SK-N-SH (cell line): ENCODE results near the gene GANAB.

Experiments used
- EP300 ChIP-seq, 2 experiments: IDR thresholded peaks; 2 replicates each; pipeline versions ENCODE4 v1.4.0 to v1.6.1; 2012; ENCODE audit warnings: borderline replicate concordance in 1 of 2, low read depth in 1 of 2, low read length in 1 of 2
- FOXM1 ChIP-seq: IDR thresholded peaks from 2 replicates; pipeline ENCODE4 v1.4.0; 2012; ENCODE audit warnings: low read depth, mild to moderate bottlenecking
- RAD21 ChIP-seq: IDR thresholded peaks from 2 replicates; pipeline ENCODE4 v1.6.1; 2012; ENCODE audit warnings: mild to moderate bottlenecking, low read length
- REST ChIP-seq: IDR thresholded peaks from 2 replicates; pipeline ENCODE4 v1.6.1; 2012; ENCODE audit warnings: mild to moderate bottlenecking, low read depth, low read length, moderate library complexity
- TAF1 ChIP-seq: IDR thresholded peaks from 2 replicates; pipeline ENCODE4 v1.6.1; 2012; ENCODE audit warnings: low read depth, mild to moderate bottlenecking, low read length, moderate library complexity, borderline replicate concordance
- TCF12 ChIP-seq: IDR thresholded peaks from 2 replicates; pipeline ENCODE4 v1.4.0; 2012
- TEAD4 ChIP-seq: IDR thresholded peaks from 2 replicates; pipeline ENCODE4 v1.4.0; 2012; ENCODE audit warnings: mild to moderate bottlenecking, borderline replicate concordance; ENCODE audit not compliant: insufficient read depth
- YY1 ChIP-seq: IDR thresholded peaks from 2 replicates; pipeline ENCODE4 v1.4.0; 2012; ENCODE audit warnings: low read depth, mild to moderate bottlenecking
- TF ChIP-seq, protein P1 (sequence below): fragments of 200-600 bp; sonication (generic); IDR thresholded peaks from 2 replicates; pipeline ENCODE4 v1.6.1; 2017; ENCODE audit warnings: antibody characterized with exemption, mild to moderate bottlenecking, moderate library complexity
- TF ChIP-seq, protein P2 (sequence below): IDR thresholded peaks from 2 replicates; pipeline ENCODE4 v1.4.0; 2012; ENCODE audit warnings: low read depth

DNA sequence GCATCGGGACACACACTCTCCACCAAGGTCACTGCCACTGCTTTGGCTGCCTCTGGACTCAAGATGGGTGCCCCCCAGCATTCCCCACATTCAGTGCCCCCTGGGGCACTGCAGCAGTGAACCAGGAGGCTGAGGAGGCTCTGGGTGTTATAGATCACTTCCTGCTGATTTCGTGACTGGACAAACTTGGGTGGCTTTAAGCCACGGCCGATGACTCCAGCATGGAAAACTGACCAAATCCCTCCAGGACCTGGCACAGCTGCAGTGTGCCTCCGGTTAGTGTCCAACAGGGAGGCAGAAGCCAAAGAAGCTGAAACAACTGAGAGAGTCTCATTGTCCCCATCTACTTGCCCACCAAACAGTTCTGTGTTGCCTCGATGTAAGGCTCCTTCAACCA, 1.2 kb upstream of the GANAB start:
- TF ChIP-seq, protein P1, sequence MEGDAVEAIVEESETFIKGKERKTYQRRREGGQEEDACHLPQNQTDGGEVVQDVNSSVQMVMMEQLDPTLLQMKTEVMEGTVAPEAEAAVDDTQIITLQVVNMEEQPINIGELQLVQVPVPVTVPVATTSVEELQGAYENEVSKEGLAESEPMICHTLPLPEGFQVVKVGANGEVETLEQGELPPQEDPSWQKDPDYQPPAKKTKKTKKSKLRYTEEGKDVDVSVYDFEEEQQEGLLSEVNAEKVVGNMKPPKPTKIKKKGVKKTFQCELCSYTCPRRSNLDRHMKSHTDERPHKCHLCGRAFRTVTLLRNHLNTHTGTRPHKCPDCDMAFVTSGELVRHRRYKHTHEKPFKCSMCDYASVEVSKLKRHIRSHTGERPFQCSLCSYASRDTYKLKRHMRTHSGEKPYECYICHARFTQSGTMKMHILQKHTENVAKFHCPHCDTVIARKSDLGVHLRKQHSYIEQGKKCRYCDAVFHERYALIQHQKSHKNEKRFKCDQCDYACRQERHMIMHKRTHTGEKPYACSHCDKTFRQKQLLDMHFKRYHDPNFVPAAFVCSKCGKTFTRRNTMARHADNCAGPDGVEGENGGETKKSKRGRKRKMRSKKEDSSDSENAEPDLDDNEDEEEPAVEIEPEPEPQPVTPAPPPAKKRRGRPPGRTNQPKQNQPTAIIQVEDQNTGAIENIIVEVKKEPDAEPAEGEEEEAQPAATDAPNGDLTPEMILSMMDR: no peak
- TF ChIP-seq TCF12: no peak
- no peak for TF ChIP-seq TAF1
- no peak for TF ChIP-seq REST
- no peak for TF ChIP-seq YY1
- TF ChIP-seq, protein P2, sequence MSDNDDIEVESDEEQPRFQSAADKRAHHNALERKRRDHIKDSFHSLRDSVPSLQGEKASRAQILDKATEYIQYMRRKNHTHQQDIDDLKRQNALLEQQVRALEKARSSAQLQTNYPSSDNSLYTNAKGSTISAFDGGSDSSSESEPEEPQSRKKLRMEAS: no peak
- no peak for TF ChIP-seq TEAD4
- no peak for TF ChIP-seq FOXM1
- no peak for TF ChIP-seq EP300 (IDR thresholded peaks at IDR 0.05; ENCODE audit: borderline replicate concordance in 1 of 2, low read depth in 1 of 2, low read length in 1 of 2)
- no peak for TF ChIP-seq RAD21
